ENCODE measurements around the gene SEC22C. TPM values are rescaled to one million over a fixed set of nuclear protein-coding genes. Genes with fewer than 3 reads are reported as not detected.
"Not testable (repeated sequence)": the region's sequence is repeated elsewhere in the genome, so short reads cannot be mapped to it uniquely, and the experiment has no call there.

SEC22C gene
- total RNA-seq, 1 donor from 2014 or later, result 39.6 TPM

GRCh38 chr3:42595682-42596081, 13.9 kb upstream of the SEC22C start:
- H3K4me3 Mint-ChIP-seq, result no peak overlapping the region
- peaks cover 35% of the 10 kb centered on the region for H3K36me3 Mint-ChIP-seq (ENCODE audit: low read depth)
- no peak overlapping the region for H3K27ac Mint-ChIP-seq
- no peak for DNase-seq
- no peaks in the 10 kb centered on the region for H3K9me3 Mint-ChIP-seq
- peaks cover 40% of the 10 kb centered on the region for H3K4me1 Mint-ChIP-seq
- H3K27me3 Mint-ChIP-seq, result no peaks in the 10 kb centered on the region
- intact Hi-C loops (cut with micrococcal nuclease), result loop anchor here (10.0 kb wide), 1 partner anchor 689 kb away; the partner anchor contains the start of gene SNRK

- H3K27me3 Mint-ChIP-seq, result no peaks in the 10 kb centered on the region
- H3K36me3 Mint-ChIP-seq (ENCODE audit: low read depth), result peaks cover 36% of the 10 kb centered on the region
- H3K9me3 Mint-ChIP-seq, result no peaks in the 10 kb centered on the region
- no peak overlapping the region for H3K27ac Mint-ChIP-seq
- DNase-seq, result no peak
- H3K4me3 Mint-ChIP-seq, result no peak overlapping the region
- peaks cover 42% of the 10 kb centered on the region for H3K4me1 Mint-ChIP-seq
- intact Hi-C loops (cut with micrococcal nuclease), result loop anchor here (10.0 kb wide), 1 partner anchor 691 kb away; the partner anchor contains the start of gene SNRK
Measured at GRCh38 chr3:42593635-42594034, 11.9 kb upstream of the SEC22C start.

GRCh38 chr3:42591811-42592210, 10.0 kb upstream of the SEC22C start:
- H3K4me1 Mint-ChIP-seq, result peaks cover 42% of the 10 kb centered on the region
- peak overlapping the region; percentile 78 for H3K27ac Mint-ChIP-seq
- no peak for DNase-seq
- no peaks in the 10 kb centered on the region for H3K27me3 Mint-ChIP-seq
- no peaks in the 10 kb centered on the region for H3K9me3 Mint-ChIP-seq
- H3K4me3 Mint-ChIP-seq, result peak overlapping the region; percentile 88
- H3K36me3 Mint-ChIP-seq (ENCODE audit: low read depth), result peaks cover 29% of the 10 kb centered on the region
- intact Hi-C loops (cut with micrococcal nuclease), result loop anchor here (10.0 kb wide), 1 partner anchor 693 kb away; the partner anchor contains the start of gene SNRK

GRCh38 chr3:42590989-42591756, 9.4 kb upstream of the SEC22C start:
- H3K4me1 Mint-ChIP-seq, result peaks cover 47% of the 10 kb centered on the region
- intact Hi-C loops (cut with micrococcal nuclease), result loop anchor here (1.0 to 10.0 kb wide), 3 partner anchors 9 to 694 kb away; partner anchors contain the start of genes NKTR and SNRK
- no peaks in the 10 kb centered on the region for H3K9me3 Mint-ChIP-seq
- peak overlapping the region; percentile 88 for H3K4me3 Mint-ChIP-seq
- H3K36me3 Mint-ChIP-seq (ENCODE audit: low read depth), result peaks cover 29% of the 10 kb centered on the region
- H3K27me3 Mint-ChIP-seq, result no peaks in the 10 kb centered on the region
- peak overlapping the region; percentile 96 for H3K27ac Mint-ChIP-seq
- peak; percentile 66 for DNase-seq

GRCh38 chr3:42589382-42590109, 7.8 kb upstream of the SEC22C start:
- peak overlapping the region; percentile 96 for H3K27ac Mint-ChIP-seq
- intact Hi-C loops (cut with micrococcal nuclease), result loop anchor here (1.0 to 10.0 kb wide), 3 partner anchors 7 to 695 kb away; partner anchors contain the start of genes NKTR and SNRK
- peaks cover 27% of the 10 kb centered on the region for H3K36me3 Mint-ChIP-seq (ENCODE audit: low read depth)
- H3K27me3 Mint-ChIP-seq, result no peaks in the 10 kb centered on the region
- peak; percentile 64 for DNase-seq
- H3K4me1 Mint-ChIP-seq, result peaks cover 50% of the 10 kb centered on the region
- H3K4me3 Mint-ChIP-seq, result peak overlapping the region; percentile 88
- H3K9me3 Mint-ChIP-seq, result no peaks in the 10 kb centered on the region

- H3K4me3 Mint-ChIP-seq, result no peak overlapping the region
- no peak for DNase-seq
- no peaks in the 10 kb centered on the region for H3K9me3 Mint-ChIP-seq
- H3K4me1 Mint-ChIP-seq, result peaks cover 41% of the 10 kb centered on the region
- no peak overlapping the region for H3K27ac Mint-ChIP-seq
- H3K36me3 Mint-ChIP-seq (ENCODE audit: low read depth), result peaks cover 18% of the 10 kb centered on the region
- intact Hi-C loops (cut with micrococcal nuclease), result no loop called here
- H3K27me3 Mint-ChIP-seq, result no peaks in the 10 kb centered on the region
Measured at GRCh38 chr3:42588625-42589024, 6.9 kb upstream of the SEC22C start.

GRCh38 chr3:42582474-42583070, 805 bp upstream of the SEC22C start:
- Mint-ChIP-seq H3K27me3 (no peaks in the 10 kb centered on the region), H3K4me1 (peaks cover 48% of the 10 kb centered on the region), H3K36me3 (ENCODE audit: low read depth) (peaks cover 17% of the 10 kb centered on the region), H3K9me3 (no peaks in the 10 kb centered on the region), H3K27ac (peak overlapping the region; percentile 93), H3K4me3 (peak overlapping the region; percentile 93)
- intact Hi-C loops (cut with micrococcal nuclease), result loop anchor here (1.0 to 5.0 kb wide), 6 partner anchors 8 to 1040 kb away; partner anchors contain the start of genes ANO10, NKTR and SS18L2
- no peak for DNase-seq

- no peaks in the 10 kb centered on the region for H3K27me3 Mint-ChIP-seq
- intact Hi-C loops (cut with micrococcal nuclease), result loop anchor here (5.0 kb wide), 1 partner anchor 1041 kb away; the partner anchor contains the start of gene ANO10
- peaks cover 47% of the 10 kb centered on the region for H3K4me1 Mint-ChIP-seq
- no peaks in the 10 kb centered on the region for H3K9me3 Mint-ChIP-seq
- peak overlapping the region; percentile 93 for H3K4me3 Mint-ChIP-seq
- peak overlapping the region; percentile 30 for H3K27ac Mint-ChIP-seq
- H3K36me3 Mint-ChIP-seq (ENCODE audit: low read depth), result peaks cover 22% of the 10 kb centered on the region
- DNase-seq, result no peak
Measured at GRCh38 chr3:42581400-42581708, 413 bp downstream of the SEC22C start.

GRCh38 chr3:42579346-42579745, 2.4 kb downstream of the SEC22C start:
- peaks cover 36% of the 10 kb centered on the region for H3K36me3 Mint-ChIP-seq (ENCODE audit: low read depth)
- H3K27ac Mint-ChIP-seq; DNase-seq; H3K9me3 Mint-ChIP-seq; H3K27me3 Mint-ChIP-seq; intact Hi-C loops (cut with micrococcal nuclease): not testable (repeated sequence)
- H3K4me1 Mint-ChIP-seq, result peaks cover 40% of the 10 kb centered on the region
- peak overlapping the region; percentile 32 for H3K4me3 Mint-ChIP-seq

- H3K36me3 Mint-ChIP-seq (ENCODE audit: low read depth), result peaks cover 47% of the 10 kb centered on the region
- peaks cover 4% of the 10 kb centered on the region for H3K9me3 Mint-ChIP-seq
- H3K27ac Mint-ChIP-seq, result no peak overlapping the region
- intact Hi-C loops (cut with micrococcal nuclease), result no loop called here
- H3K4me3 Mint-ChIP-seq, result no peak overlapping the region
- no peak for DNase-seq
- no peaks in the 10 kb centered on the region for H3K27me3 Mint-ChIP-seq
- peaks cover 35% of the 10 kb centered on the region for H3K4me1 Mint-ChIP-seq
Measured at GRCh38 chr3:42578054-42578453, 3.7 kb downstream of the SEC22C start.

GRCh38 chr3:42575137-42575741, 6.5 kb downstream of the SEC22C start:
- Mint-ChIP-seq H3K4me3 (no peak overlapping the region), H3K27me3 (no peaks in the 10 kb centered on the region), H3K4me1 (peaks cover 21% of the 10 kb centered on the region), H3K9me3 (peaks cover 4% of the 10 kb centered on the region), H3K27ac (no peak overlapping the region), H3K36me3 (ENCODE audit: low read depth) (peaks cover 60% of the 10 kb centered on the region)
- intact Hi-C loops (cut with micrococcal nuclease), result no loop called here
- no peak for DNase-seq

GRCh38 chr3:42572278-42572677, 9.5 kb downstream of the SEC22C start:
- Mint-ChIP-seq H3K4me3 (no peak overlapping the region), H3K4me1 (peaks cover 17% of the 10 kb centered on the region), H3K9me3 (peaks cover 4% of the 10 kb centered on the region), H3K27me3 (no peaks in the 10 kb centered on the region), H3K36me3 (ENCODE audit: low read depth) (peaks cover 58% of the 10 kb centered on the region), H3K27ac (no peak overlapping the region)
- intact Hi-C loops (cut with micrococcal nuclease), result no loop called here
- peak; percentile 67 for DNase-seq

GRCh38 chr3:42569593-42570142, 12.1 kb downstream of the SEC22C start:
- no peaks in the 10 kb centered on the region for H3K27me3 Mint-ChIP-seq
- H3K4me1 Mint-ChIP-seq, result peaks cover 14% of the 10 kb centered on the region
- no peak overlapping the region for H3K27ac Mint-ChIP-seq
- no peak for DNase-seq
- peaks cover 55% of the 10 kb centered on the region for H3K36me3 Mint-ChIP-seq (ENCODE audit: low read depth)
- intact Hi-C loops (cut with micrococcal nuclease), result no loop called here
- no peak overlapping the region for H3K4me3 Mint-ChIP-seq
- peaks cover 4% of the 10 kb centered on the region for H3K9me3 Mint-ChIP-seq

All from activated CD4-positive, alpha-beta T cell treated with anti-CD3 and anti-CD28 coated beads, Interleukin-2, amount 10 ng/mL, durations not matched to agents 24 days and 14 days (primary cell).